HG03439 (cell line): ENCODE measurements around the gene RPH3AL.

Experiments
- ATAC-seq: cut with Tn5 transposase; IDR thresholded peaks from one replicate; pipeline ENCODE4 v1.9.1; 2021; ENCODE audit warnings: mild to moderate bottlenecking, moderate library complexity; ENCODE audit not compliant: unreplicated experiment

RPH3AL gene

DNA sequence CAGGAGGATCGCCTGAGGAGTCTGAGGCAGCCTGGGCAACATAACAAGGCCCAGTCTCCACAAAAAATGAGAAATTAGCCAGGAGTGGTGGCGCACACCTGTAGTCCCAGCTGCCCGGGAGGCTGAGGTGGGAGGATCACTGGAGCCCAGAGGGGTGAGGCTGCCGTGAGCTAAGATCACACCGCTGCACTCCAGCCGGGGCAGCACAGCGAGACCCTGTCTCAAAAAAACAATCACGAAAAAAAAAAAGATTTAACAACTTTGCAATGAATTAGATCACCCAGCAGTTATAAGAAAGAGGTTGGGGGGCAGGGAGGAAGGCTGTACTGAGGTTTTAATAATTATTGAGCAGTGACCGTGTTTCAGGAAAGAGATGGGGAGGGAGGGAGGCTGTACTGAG is 49.4 kb downstream of the RPH3AL start:
- ATAC-seq: no peak

DNA sequence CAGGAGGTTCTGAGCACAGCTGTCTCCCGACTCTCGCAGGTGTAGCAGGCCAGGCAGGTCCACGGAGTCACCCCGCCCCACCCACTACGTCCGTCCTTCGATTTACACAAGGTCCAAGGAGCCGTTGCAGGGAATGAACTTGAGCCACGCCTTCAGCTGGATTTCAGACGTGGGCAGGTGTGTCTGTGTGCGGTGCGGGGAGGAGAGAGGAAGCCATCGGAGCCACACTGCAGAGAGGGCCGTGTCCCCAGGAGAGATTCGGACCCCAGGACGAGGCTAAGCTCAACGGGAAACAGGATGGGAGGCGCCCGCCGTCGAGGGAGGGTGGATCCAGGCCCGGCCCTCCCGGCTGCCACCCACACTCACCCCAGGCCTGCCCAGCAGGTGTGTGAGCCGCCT is 50.3 kb downstream of the RPH3AL start:
- ATAC-seq: no peak

GRCh38 chr17:301681-302299 is 50.8 kb downstream of the RPH3AL start:
- ATAC-seq: no peak

DNA sequence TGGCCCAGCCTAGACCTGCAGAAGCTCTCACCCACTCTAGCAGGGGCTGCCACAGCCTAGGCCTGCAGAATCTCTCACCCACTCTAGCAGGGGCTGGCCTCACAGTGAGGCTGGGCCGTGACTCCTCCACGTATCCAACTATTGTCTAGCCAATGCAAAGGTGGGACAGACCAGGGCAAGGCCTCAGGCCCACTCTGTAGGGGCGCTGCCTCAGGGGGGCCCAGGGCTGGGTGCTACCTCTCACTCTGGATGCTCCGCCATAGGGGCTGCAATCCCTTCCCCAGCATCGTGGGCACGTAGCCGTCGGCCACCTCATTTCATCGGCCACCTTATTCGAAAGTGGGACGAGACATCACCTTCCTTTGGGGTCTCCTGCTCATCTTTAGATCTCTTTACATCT is 51.7 kb downstream of the RPH3AL start:
- ATAC-seq: no peak

GRCh38 chr17:299546-299945 is 53.1 kb downstream of the RPH3AL start:
- ATAC-seq: no peak

DNA sequence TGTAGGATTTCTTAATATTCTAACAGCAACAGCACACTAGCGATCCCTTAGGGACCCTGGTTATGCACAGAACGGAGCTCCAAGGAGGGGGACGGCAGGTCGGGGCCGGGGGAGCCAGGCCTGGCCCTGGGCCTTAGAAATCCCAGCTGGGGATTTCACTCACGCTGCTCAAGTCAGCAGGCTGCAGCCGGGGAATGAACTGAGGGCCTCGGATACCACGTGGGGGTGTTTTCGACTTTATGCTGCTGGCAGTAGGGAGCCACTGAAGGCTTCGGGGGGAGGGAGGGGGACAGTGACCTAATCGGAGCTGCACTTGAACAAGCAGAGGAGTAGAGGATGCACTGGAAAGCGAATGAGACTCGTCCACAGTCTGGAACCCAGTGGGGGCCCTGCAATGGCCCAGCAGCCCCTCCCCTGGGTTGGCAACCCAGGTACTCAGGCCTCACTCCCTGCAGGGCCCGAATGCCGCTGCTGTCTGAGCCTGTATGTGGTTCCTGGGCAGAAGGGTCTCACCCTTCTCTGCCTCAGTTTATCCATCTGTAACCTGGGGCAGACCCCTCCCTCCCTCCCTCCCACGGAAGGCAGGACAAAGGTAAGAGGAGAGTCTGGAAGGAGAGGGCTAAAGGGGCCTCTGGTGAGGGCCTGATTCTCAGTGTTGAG is 53.7 kb downstream of the RPH3AL start:
- no peak for ATAC-seq

GRCh38 chr17:297758-298157 is 54.8 kb downstream of the RPH3AL start:
- no peak for ATAC-seq

GRCh38 chr17:296906-297690 is 55.5 kb downstream of the RPH3AL start:
- ATAC-seq: no peak

GRCh38 chr17:296379-296778 is 56.2 kb downstream of the RPH3AL start:
- ATAC-seq: no peak

- ATAC-seq: no peak
Observed at GRCh38 chr17:292531-293382, 59.9 kb downstream of the RPH3AL start.

DNA sequence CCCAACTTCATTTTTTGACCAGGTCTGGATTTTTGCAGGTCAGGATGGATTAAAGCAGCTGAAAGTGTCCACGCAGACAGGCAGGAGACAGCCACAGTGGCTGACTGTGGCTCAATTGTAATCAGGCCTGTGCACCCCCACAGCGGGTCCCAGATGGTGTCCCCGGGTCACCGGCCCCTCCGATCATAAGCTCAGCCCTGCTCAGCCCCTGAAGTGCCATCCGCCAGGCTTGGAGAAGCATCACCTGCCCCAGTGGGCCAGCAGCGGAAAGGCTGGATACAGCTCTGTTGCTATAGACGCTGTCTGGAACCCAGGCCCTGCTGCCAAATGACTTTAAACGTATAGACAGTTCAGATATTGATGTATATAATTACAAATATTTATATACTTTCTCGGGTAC is 60.6 kb downstream of the RPH3AL start:
- no peak for ATAC-seq

DNA sequence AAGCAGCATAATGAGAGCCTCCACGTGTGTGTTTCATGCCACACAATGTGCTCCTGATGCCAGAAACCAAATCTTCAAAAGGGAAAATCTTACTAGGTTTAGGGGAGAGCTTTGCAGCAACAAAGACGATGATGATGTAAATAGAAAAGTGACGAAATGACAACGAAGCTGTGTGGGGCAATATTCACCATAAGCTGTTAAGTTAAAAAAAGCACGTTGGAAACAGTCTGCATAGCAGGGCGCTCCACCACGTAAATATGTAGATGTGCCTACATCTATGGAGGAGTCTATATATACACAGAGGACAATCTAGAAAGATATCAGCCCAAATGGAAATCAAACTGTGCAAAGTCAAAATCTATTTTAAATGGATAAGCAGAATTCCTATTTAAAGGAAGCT is 61.0 kb downstream of the RPH3AL start:
- ATAC-seq: no peak

- ATAC-seq: no peak
Observed at GRCh38 chr17:290626-291025, 62.0 kb downstream of the RPH3AL start.

DNA sequence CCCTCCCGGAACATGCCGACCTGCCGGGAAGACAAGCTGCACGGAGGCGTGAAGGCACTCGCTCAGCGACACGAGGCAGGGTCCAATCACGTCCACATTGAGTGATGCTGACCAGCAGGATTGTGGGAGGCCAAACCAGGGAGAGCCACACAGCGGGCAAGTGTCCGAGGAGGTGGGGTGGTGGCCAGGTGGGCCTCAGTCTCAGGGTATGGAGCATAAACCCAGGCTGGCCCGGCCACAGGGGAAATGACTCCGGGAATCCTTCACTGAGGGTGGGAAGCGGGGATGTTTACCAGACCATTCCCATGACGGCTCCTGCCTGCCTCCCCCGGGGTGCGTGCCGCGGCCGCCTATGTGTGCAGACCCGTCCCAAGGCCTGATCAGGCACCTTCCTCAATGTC is 62.5 kb downstream of the RPH3AL start:
- ATAC-seq: no peak

DNA sequence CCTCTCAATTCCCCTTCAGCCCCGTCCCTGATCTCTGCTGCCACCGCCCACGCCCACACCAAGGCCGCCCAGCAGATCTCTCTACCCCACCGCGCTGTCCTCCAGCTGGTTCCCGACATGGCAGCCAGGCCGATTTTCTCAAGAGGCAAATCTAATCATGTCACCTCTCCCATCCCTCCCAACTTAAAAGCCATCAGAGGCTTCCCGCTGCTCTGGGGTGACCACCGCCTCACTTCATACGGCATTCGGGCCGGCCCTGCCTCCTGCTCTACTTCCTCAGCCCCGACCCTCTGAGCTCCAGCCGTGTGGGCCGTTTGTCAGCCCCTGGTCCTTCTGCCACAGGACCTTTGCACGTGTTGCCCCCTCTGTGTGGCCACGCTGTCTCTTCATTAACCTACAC is 63.2 kb downstream of the RPH3AL start:
- no peak for ATAC-seq

DNA sequence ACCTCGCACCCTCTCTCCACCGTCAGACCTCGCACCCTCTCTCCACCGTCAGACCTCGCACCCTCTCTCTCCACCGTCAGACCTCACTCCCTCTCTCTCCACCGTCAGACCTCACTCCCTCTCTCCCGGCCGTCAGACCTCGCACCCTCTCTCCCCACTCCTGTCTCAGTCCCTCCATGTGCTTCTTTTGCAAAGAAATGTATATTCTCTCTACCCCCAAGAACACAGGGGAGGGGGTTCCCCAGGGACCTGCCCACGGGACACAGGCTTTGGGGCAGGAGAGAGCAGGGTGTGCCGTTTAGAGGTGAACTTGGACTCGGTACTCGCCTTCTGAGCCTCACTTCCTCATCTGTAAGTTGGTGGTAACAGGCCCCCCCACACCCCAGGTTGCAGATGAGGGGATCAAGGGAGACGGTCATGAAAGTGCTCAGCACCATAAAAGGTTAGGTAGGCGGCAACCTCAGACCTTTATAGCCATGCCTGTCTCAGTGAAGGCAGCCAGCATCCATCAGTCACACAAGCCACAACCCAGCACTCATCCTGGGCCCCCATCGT is 63.7 kb downstream of the RPH3AL start:
- no peak for ATAC-seq

DNA sequence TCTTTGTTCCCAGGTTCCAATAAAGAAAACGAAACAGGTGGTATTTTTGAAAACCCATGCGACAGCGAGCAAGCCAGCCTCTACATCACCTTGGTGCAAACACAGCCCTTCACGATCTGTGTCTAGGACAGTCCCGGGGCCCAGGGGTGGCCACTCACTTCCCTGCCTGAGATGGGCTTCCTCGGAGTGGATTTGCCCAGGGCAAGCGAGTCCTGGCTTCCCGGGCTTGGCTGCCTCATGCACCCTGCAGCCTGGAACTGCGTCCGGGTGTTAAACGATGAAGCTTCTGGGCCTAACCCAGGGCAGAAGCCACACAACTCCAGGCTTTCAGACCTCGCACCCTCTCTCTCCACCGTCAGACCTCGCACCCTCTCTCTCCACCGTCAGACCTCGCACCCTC is 66.0 kb downstream of the RPH3AL start:
- no peak for ATAC-seq

GRCh38 chr17:285751-286422 is 66.7 kb downstream of the RPH3AL start:
- no peak for ATAC-seq

DNA sequence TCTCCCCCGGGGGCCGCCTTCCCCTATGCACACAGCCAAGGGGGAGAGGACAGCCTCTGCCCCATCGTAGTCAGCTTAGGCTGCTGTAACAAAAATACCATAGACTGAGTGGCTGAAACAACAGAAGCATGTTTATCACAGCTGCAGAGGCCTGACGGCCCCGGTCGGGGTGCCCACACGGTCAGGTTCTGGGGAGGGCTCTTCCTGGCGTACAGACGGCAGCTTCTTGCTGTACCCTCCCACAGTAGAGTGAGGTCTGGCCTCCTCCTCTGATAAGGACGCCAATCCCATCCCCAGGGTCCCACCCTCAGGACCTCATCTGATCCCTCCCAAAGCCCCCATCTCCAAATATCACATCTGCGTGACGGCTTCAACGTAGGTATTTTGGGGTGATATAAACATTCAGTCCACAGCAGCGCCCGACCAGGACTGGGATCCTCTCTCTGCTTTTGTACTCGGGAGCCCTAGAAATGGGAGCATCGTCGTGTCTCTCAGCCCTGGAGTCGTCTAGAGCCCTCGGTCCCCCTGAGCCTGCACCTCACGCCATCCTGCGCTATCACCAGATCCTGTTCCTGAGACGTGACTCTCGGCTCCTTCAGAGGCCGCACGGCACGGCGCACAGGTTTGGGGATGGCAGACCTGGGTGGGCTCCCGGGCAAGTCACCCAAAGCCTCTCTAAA is 67.8 kb downstream of the RPH3AL start:
- no peak for ATAC-seq
